H1 (cell line): ENCODE results near the gene RAMP2.

Experiments
- CTCF ChIP-seq, 3 experiments: IDR thresholded peaks; 1 replicate in 2 of 3; 2 replicates in 1 of 3; pipeline versions ENCODE4 v1.5.1 to v1.6.1; 2011; ENCODE audit warnings: low read length in 3 of 3, mild to moderate bottlenecking in 3 of 3, inconsistent platforms in 2 of 3, low read depth in 1 of 3, moderate library complexity in 1 of 3; ENCODE audit not compliant: insufficient read depth in 1 of 3; ENCODE audit errors: control extremely low read depth in 1 of 3
- RFX5 ChIP-seq: IDR thresholded peaks from 2 replicates; pipeline ENCODE4 v1.6.1; 2011; ENCODE audit warnings: low read depth, low read length, improper control_type of control experiment, borderline replicate concordance
- USF2 ChIP-seq: IDR thresholded peaks from 2 replicates; pipeline ENCODE4 v1.6.1; 2011; ENCODE audit warnings: low read length, improper control_type of control experiment

DNA sequence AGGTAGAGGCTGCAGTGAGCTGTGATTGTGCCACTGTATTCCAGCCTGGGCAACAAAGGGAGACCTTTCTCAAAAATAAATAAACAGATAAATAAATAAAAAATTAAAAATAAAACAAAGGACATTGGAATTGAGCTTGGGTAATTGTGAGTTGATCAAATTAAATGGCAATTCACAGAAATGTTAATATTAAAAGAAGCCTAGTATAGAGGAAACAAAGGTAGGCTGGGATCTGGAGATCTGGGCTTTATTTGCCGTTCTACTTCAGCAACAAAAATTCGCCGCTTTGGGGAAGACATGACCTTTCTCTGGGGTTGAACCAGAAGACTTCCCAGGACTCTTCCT lies 11.9 kb downstream of the RAMP2 start:
- TF ChIP-seq CTCF (IDR thresholded peaks at IDR 0.05; ENCODE audit: control extremely low read depth in 1 of 3, insufficient read depth in 1 of 3, low read depth in 1 of 3, low read length in 3 of 3) (no peak), RFX5 (no peak), USF2 (no peak)
